ENCODE measurements around the gene UCK1.

The UCK1 gene

GRCh38 chr9:131520503-131520902 is 10.6 kb downstream of the UCK1 start:
- H3K9ac ChIP-seq (ENCODE audit: low read length) = no peak overlapping the region
- H3K27me3 ChIP-seq (ENCODE audit: insufficient read depth, low read length) = no peaks in the 10 kb centered on the region
- H2AFZ ChIP-seq (ENCODE audit: low read length) = no peak overlapping the region
- H3K4me2 ChIP-seq (ENCODE audit: low read length) = no peak overlapping the region
- H3F3A ChIP-seq (ENCODE audit: insufficient read depth, low read length) = no peaks in the 10 kb centered on the region
- H3K9me2 ChIP-seq (ENCODE audit: low read depth, low read length) = no peaks in the 10 kb centered on the region
- peaks cover 77% of the 10 kb centered on the region for H3K36me3 ChIP-seq (ENCODE audit: insufficient read depth, low read length)
- H3K27ac ChIP-seq (ENCODE audit: low read depth, low read length, poor library complexity, severe bottlenecking) = no peak overlapping the region
- H3K9me3 ChIP-seq (ENCODE audit: low read length) = no peaks in the 10 kb centered on the region
- no peaks in the 10 kb centered on the region for H3K79me2 ChIP-seq (ENCODE audit: insufficient read depth, low read length)
- no peaks in the 10 kb centered on the region for H4K20me1 ChIP-seq (ENCODE audit: insufficient read depth, low read length)
- H3K4me1 ChIP-seq (ENCODE audit: insufficient read depth, low read length, severe bottlenecking) = no peaks in the 10 kb centered on the region
- TF ChIP-seq CTCF (IDR thresholded peaks at IDR 0.05; ENCODE audit: low read length) (no peak), EZH2 (IDR thresholded peaks at IDR 0.05; ENCODE audit: borderline replicate concordance, low read length) (no peak)
- no peak overlapping the region for H3K4me3 ChIP-seq (ENCODE audit: low read depth, low read length, poor library complexity, severe bottlenecking)

- no peak for TF ChIP-seq CTCF (IDR thresholded peaks at IDR 0.05; ENCODE audit: low read length)
- no peak for TF ChIP-seq EZH2 (IDR thresholded peaks at IDR 0.05; ENCODE audit: borderline replicate concordance, low read length)
These were observed 12.5 kb downstream of the UCK1 start for GRCh38 chr9:131518553-131518952.

GRCh38 chr9:131517761-131518190 is 13.3 kb downstream of the UCK1 start:
- no peak for TF ChIP-seq EZH2 (IDR thresholded peaks at IDR 0.05; ENCODE audit: borderline replicate concordance, low read length)
- TF ChIP-seq CTCF (IDR thresholded peaks at IDR 0.05; ENCODE audit: low read length) = no peak
- Histone ChIP-seq H3K27me3 (ENCODE audit: insufficient read depth, low read length) (no peaks in the 10 kb centered on the region), H4K20me1 (ENCODE audit: insufficient read depth, low read length) (no peaks in the 10 kb centered on the region), H3K4me1 (ENCODE audit: insufficient read depth, low read length, severe bottlenecking) (peaks cover 15% of the 10 kb centered on the region), H3K9me3 (ENCODE audit: low read length) (no peaks in the 10 kb centered on the region), H3K4me2 (ENCODE audit: low read length) (no peak overlapping the region), H3K79me2 (ENCODE audit: insufficient read depth, low read length) (no peaks in the 10 kb centered on the region), H3K4me3 (ENCODE audit: low read depth, low read length, poor library complexity, severe bottlenecking) (no peak overlapping the region), H3K9ac (ENCODE audit: low read length) (no peak overlapping the region), H3K36me3 (ENCODE audit: insufficient read depth, low read length) (peaks cover 77% of the 10 kb centered on the region), H3K27ac (ENCODE audit: low read depth, low read length, poor library complexity, severe bottlenecking) (no peak overlapping the region), H2AFZ (ENCODE audit: low read length) (no peak overlapping the region), H3F3A (ENCODE audit: insufficient read depth, low read length) (0 out of 2 replicates have a peak, but pooled peaks cover 3% of the 10 kb centered on the region), H3K9me2 (ENCODE audit: low read depth, low read length) (no peaks in the 10 kb centered on the region)

More at GRCh38 chr9:131518553-131518952, 12.5 kb downstream of the UCK1 start:
- no peaks in the 10 kb centered on the region for H3K27me3 ChIP-seq (ENCODE audit: insufficient read depth, low read length)
- H3K9ac ChIP-seq (ENCODE audit: low read length) = no peak overlapping the region
- no peaks in the 10 kb centered on the region for H3K79me2 ChIP-seq (ENCODE audit: insufficient read depth, low read length)
- H4K20me1 ChIP-seq (ENCODE audit: insufficient read depth, low read length) = no peaks in the 10 kb centered on the region
- H3K9me3 ChIP-seq (ENCODE audit: low read length) = no peaks in the 10 kb centered on the region
- no peak overlapping the region for H3K4me2 ChIP-seq (ENCODE audit: low read length)
- H3K4me3 ChIP-seq (ENCODE audit: low read depth, low read length, poor library complexity, severe bottlenecking) = no peak overlapping the region
- H3K36me3 ChIP-seq (ENCODE audit: insufficient read depth, low read length) = peaks cover 76% of the 10 kb centered on the region
- H3K4me1 ChIP-seq (ENCODE audit: insufficient read depth, low read length, severe bottlenecking) = peaks cover 7% of the 10 kb centered on the region
- no peak overlapping the region for H2AFZ ChIP-seq (ENCODE audit: low read length)
- no peak overlapping the region for H3K27ac ChIP-seq (ENCODE audit: low read depth, low read length, poor library complexity, severe bottlenecking)
- 0 out of 2 replicates have a peak, but pooled peaks cover 3% of the 10 kb centered on the region for H3F3A ChIP-seq (ENCODE audit: insufficient read depth, low read length)
- no peaks in the 10 kb centered on the region for H3K9me2 ChIP-seq (ENCODE audit: low read depth, low read length)
